Right lobe of liver (tissue), 4 donors: ENCODE data around the gene SULT1B1.

Experiments used
- POLR2A ChIP-seq: fragments of 450-650 bp; IDR thresholded peaks from one replicate; pipeline ENCODE4 v1.6.1; 2017; ENCODE audit warnings: antibody characterized with exemption, mild to moderate bottlenecking
- TF ChIP-seq, protein P1 (sequence below), 4 donors: fragments of 200-600 bp in 3 of 4; fragments of 450-650 bp in 1 of 4; IDR thresholded peaks; one replicate each; pipeline versions ENCODE4 v1.5.1 to v1.8.0; 2016 to 2022; ENCODE audit warnings: antibody characterized with exemption in 4 of 4, mild to moderate bottlenecking in 2 of 4
- donor health status: DM: no; HTN: no; CAD: no.
- donor health status: DM: no; HTN: no; CAD: no.
- donor health status: DM: no; HTN: yes; CAD: no.

DNA sequence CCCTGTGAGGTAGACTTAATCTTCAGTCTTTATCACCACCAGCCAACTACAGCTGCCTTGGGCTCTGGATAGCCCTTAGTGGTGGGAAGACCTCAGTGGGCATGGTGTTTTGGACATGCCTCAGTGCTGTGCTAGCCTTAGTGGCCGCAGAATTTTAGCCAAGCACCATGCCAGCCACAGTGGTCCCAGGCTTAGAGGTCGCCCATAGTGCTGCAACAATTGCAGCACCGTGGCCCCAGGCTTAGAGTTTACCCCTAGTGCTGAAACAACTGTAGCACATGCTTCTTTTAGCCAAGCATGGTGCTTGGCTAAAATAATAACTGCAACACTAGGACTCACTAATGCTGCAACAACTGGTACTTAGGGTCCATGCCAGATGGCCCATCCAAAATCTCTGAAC lies 38.9 kb upstream of the SULT1B1 start:
- TF ChIP-seq, protein P1, sequence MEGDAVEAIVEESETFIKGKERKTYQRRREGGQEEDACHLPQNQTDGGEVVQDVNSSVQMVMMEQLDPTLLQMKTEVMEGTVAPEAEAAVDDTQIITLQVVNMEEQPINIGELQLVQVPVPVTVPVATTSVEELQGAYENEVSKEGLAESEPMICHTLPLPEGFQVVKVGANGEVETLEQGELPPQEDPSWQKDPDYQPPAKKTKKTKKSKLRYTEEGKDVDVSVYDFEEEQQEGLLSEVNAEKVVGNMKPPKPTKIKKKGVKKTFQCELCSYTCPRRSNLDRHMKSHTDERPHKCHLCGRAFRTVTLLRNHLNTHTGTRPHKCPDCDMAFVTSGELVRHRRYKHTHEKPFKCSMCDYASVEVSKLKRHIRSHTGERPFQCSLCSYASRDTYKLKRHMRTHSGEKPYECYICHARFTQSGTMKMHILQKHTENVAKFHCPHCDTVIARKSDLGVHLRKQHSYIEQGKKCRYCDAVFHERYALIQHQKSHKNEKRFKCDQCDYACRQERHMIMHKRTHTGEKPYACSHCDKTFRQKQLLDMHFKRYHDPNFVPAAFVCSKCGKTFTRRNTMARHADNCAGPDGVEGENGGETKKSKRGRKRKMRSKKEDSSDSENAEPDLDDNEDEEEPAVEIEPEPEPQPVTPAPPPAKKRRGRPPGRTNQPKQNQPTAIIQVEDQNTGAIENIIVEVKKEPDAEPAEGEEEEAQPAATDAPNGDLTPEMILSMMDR (IDR thresholded peaks at IDR 0.05): no peak
- no peak for TF ChIP-seq POLR2A
